Subcutaneous adipose tissue (tissue), 4 donors: Measurements from ENCODE around the gene KCNMA1. TPM values are rescaled to one million over a fixed set of nuclear protein-coding genes. Genes with fewer than 3 reads are reported as not detected.

Experiments
- total RNA-seq, 4 donors: library from RNA; depleted of rRNA; stranded (reverse); fragments of >200 nt; gene quantifications; one replicate each; pipeline ENCODE4 v1.1.0, GENCODE V29; 2016
- TF ChIP-seq, protein P1 (sequence below): fragments of 450-650 bp; IDR thresholded peaks from one replicate; pipeline ENCODE4 v1.5.1; 2016; ENCODE audit warnings: low read depth, mild to moderate bottlenecking, control low read depth, antibody characterized with exemption, moderate library complexity

The KCNMA1 gene
- total RNA-seq, 4 donors from 2014 or later, result 10.3 to 91.5 (median 23.8) TPM

DNA sequence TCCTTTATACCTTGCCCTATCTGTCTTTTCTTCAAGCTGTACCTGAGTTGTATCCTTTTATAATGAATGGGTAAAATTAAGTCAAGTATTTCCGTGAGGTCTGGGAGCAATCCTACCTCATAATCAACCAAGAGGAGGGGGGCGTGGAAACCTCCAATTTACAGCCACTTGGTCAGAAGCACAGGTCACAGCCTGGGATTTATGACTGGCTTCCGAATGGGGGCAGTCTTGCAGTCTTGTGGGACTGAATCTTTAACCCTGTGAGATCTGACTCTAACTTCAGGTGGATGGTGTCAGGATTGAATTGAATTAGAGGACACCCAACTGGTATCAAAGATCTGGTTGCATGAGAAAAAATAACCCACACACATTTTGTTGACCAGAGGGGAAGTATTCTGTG is 23.5 kb upstream of the KCNMA1 start:
- TF ChIP-seq, protein P1, sequence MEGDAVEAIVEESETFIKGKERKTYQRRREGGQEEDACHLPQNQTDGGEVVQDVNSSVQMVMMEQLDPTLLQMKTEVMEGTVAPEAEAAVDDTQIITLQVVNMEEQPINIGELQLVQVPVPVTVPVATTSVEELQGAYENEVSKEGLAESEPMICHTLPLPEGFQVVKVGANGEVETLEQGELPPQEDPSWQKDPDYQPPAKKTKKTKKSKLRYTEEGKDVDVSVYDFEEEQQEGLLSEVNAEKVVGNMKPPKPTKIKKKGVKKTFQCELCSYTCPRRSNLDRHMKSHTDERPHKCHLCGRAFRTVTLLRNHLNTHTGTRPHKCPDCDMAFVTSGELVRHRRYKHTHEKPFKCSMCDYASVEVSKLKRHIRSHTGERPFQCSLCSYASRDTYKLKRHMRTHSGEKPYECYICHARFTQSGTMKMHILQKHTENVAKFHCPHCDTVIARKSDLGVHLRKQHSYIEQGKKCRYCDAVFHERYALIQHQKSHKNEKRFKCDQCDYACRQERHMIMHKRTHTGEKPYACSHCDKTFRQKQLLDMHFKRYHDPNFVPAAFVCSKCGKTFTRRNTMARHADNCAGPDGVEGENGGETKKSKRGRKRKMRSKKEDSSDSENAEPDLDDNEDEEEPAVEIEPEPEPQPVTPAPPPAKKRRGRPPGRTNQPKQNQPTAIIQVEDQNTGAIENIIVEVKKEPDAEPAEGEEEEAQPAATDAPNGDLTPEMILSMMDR, result no peak

DNA sequence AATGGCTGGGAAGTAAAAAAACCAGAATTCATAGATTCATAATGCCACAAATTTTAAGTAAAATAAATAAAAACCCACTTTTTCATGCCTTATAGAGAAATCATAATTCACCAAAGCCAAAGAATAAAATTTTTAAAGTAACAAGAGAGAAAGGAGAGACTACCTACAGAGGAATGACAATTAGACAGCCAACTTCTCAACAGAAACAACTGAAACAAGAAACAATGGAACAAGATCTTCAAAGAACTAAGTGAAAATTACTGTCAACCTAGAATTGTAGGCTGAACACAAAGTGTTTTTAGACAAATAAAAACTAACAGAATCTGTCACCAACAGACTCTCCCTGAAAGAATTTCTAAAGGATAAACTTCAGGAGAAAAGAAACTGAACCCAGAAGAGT is 15.6 kb upstream of the KCNMA1 start:
- TF ChIP-seq, protein P1, result no peak

DNA sequence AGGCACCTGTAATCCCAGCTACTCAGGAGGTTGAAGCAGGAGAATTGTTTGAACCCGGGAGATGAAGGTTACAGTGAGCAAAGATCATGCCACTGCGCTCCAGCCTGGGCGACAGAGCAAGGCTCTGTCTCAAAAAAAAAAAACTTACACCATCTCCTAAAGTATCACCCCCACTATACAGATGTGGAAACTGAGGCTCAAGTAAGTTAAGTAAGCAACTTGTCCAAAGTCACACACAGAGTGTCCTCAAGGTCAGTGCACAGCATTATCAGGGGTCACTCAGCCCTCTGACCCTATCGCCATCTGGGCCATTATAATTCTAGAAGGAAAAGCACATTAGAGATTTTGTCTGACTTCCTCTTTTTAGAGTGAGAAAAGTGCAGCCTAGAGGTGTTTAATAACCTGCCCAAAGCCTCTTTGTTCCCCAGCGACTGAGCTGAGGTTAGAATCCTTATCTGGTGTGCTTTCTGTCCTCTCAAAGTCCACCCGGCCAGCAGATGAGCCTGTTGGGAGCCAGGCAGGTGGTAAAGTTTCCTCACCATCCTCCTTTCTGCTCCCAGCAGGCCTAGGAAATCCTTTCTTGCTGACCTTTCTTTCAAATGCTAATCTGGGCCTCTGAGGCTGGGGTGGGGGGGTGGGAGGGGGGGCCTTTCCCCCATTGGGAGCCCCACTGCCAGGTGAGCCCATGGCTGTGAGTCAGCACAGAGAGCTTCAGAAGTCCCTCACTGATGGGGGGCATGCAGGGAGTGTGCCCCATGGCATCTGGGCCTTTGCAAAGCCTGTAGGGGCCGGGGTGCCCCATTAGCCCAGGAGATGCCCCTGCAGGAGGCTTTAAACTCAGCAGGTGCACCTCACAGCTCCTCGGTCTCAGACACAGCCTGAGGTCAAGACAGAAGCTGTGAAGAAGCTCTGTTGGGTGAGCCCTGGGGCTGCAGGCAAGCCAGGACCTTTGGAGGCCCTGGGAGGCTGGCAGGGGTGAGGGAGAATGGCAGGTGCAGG is 12.0 kb upstream of the KCNMA1 start:
- TF ChIP-seq, protein P1, result no peak

DNA sequence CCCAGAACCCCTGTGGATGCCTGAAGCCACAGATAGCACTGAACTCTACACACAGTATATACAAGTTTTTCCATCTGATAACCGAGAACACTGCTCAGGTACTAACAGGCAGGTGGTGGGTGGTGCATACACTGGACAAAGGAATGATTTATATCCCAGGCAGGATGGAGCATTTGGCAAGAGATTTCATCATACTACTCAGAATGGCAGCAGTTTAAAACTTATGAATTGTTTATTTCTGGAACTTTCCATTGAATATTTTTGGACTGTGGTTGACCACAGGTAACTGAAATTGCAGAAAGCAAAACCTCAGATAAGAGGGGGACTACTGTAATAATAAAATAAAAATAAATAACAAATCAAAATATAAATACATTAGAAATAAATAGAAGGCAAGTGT is 10.9 kb upstream of the KCNMA1 start:
- TF ChIP-seq, protein P1, result no peak

DNA sequence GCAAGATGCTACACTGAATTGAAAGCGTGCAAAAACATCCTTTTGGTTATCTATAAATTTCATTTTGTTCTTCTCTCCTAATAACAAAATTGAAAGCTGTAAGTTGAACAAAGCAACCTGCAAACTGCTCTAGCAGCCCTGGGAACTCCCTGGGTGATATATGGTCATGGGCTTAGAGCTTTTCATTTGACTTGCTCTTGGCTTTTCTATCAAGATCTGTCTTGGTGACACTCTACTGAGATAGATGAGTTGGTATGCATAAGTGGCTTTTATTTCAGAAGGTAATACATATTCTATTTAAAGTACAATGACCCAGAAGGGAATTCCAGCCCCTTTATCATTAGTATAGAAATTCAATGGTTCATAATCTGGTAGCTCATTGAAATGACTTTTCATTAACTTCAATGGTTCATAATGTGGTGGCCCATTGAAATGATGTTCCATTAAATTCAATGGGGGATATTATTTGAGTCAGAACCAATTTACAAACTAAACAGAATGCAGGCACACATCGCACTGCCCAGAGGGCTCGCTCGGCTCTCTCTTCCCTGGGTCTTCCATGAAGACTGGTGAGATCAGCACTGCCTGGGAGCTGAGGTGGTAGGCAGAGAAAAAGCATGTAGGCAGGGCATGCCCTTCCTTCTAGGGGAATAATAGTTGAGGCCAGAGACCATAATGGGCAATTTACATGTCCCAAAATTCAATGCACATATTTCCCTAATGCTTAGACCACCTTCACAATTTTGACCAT is 10.1 kb upstream of the KCNMA1 start:
- TF ChIP-seq, protein P1, result no peak

DNA sequence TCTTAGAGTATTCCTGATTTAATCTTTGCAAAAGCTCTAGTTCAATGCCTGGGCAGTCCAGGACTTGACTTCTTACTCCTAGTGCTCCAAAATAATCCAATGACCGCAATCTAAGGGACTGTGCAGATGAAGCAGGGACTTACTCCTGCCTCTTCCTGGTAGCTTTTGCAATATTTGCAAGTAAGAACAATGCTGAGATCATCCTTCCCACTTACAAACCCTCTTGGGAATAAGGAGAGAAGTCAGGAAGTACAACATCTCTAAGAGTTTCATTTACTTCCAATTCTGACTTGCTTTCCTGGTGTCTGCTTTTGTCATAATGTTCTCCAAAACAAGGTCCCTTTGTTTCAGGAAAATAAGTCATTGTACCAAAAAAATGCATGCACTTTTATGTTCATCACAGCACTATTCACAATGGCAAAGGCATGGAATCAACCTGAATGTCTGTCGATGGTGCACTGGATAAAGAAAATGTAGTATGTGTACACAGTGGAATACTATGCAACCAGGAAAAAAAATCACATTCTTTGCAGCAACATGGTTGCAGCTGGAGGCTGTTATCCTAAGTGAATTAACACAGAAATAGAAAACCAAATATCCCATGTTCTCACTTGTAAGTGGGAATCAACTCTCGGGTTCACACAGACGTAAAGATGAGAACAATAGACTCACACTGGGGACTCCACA is 7.1 kb upstream of the KCNMA1 start:
- TF ChIP-seq, protein P1, result no peak
